Subcutaneous adipose tissue (tissue), 4 donors: ENCODE results near the gene CIDEB. TPM values are rescaled to one million over a fixed set of nuclear protein-coding genes. Genes with fewer than 3 reads are reported as not detected.

Experiments
- total RNA-seq, 4 donors: library from RNA; depleted of rRNA; stranded (reverse); fragments of >200 nt; gene quantifications; one replicate each; pipeline ENCODE4 v1.1.0, GENCODE V29; 2016
- TF ChIP-seq, protein P1 (sequence below): fragments of 450-650 bp; IDR thresholded peaks from one replicate; pipeline ENCODE4 v1.5.1; 2016; ENCODE audit warnings: low read depth, mild to moderate bottlenecking, control low read depth, antibody characterized with exemption, moderate library complexity

CIDEB gene
- total RNA-seq, 4 donors from 2014 or later, result 5.2 to 14.3 (median 10.3) TPM

GRCh38 chr14:24273422-24273998 lies 34.3 kb downstream of the CIDEB start:
- TF ChIP-seq, protein P1, sequence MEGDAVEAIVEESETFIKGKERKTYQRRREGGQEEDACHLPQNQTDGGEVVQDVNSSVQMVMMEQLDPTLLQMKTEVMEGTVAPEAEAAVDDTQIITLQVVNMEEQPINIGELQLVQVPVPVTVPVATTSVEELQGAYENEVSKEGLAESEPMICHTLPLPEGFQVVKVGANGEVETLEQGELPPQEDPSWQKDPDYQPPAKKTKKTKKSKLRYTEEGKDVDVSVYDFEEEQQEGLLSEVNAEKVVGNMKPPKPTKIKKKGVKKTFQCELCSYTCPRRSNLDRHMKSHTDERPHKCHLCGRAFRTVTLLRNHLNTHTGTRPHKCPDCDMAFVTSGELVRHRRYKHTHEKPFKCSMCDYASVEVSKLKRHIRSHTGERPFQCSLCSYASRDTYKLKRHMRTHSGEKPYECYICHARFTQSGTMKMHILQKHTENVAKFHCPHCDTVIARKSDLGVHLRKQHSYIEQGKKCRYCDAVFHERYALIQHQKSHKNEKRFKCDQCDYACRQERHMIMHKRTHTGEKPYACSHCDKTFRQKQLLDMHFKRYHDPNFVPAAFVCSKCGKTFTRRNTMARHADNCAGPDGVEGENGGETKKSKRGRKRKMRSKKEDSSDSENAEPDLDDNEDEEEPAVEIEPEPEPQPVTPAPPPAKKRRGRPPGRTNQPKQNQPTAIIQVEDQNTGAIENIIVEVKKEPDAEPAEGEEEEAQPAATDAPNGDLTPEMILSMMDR, result no peak

DNA sequence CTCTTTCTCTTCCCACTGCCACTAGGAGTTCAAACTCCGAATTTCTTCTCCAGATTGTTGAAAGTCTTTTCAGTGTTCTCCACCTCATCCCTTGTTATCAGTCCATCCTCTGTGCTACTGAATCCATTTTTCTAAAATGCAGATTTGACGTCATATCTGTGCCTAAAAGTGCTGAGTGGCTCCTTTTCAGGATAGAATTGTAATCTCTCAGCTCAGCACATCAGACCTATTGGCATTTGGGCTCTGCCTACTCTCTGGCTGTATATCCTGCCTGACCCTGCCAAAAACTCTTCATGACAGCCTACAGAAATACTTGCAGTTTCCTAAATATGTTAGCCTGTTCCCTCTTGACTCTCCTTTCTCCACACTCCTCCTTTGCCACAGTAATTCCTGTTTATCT lies 35.3 kb downstream of the CIDEB start:
- TF ChIP-seq, protein P1, result no peak

DNA sequence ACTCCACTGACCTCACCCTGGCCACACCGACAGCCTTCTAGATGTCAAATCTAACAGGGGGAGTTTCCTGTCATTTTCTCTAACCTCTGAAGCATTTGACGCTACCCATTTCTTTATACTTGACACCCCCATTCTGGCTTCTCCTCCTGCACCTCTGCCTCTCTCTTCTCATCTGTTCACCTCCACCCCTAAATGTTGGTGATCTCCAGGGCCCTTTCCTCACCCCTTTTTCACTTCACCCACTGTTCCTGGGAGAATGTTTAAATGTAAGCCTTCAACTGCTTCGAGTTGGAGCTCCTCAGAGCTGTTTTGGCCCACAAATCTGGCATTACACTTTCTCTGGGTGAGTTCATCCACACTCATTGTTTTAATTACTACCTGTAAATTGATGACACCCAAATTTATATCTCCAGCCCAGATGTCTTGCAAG lies 35.9 kb downstream of the CIDEB start:
- TF ChIP-seq, protein P1, result no peak

DNA sequence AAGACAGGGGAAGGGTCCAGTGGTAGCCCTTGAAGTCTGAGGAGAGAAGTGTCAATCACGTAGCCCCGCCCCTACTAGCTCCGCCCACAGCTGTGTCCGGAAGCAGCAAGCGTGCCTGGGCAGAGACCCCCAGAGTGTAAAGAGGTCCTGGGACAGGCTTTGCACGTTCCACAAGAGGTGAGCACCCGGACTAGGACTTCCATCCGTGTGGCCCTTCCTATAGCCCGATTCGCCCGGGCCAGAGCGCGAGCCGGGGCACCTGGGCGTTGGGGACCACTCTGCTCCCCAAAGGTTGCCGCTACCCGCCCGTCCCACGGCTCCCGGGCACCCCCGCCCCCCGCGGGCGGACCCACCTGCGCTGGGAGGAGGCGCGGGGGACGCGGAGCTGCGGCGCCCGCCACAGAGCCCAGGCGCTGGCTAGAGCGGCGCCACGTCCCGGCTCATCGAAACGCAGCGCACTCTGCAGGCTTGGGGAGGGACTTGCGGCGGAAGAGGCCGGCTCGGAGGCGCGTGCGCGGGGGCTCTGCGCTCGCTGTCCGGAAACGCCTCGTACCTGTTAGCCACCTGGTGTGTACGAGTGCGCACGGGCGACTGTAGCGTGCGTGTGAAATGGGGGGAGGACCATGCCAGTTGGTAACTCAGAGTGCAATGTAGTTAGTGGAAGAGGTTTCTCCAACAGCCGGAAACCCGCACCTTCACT lies 36.5 kb downstream of the CIDEB start, which contains the start of gene RABGGTA:
RABGGTA (minus strand) TSS at position 464 of the 700 bp plus-strand sequence. CDS start 482 bp downstream, outside the sequence.
- TF ChIP-seq, protein P1, result no peak

DNA sequence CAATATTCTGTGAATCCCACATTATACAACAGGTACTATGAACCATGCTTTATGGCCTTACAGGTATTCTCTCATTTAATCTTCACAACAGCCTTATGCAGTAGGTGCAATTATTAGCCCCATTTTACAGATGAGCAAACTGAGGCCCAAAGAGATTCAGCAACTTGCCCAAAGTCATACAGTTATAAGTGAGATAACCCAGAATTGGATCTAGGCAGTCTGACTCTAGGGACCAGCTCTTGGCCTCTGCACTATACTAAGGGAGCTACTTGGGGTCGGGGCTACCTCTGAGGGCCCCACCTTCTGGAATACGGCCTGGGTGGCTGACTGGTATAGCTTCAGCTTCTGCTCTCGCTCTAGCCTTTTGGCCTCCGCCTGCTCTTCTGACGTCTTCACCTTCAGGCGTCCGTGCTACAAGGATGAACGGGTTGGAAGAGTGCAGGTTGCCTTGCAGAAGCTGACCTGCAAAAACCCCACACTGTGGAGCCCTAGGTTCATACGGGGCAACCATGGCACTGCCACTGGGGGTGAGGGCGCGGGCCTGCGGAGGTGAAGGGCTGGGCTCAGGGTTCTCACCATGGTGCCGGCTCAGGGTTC lies 37.1 kb downstream of the CIDEB start:
- TF ChIP-seq, protein P1, result no peak

GRCh38 chr14:24269910-24270536 lies 37.8 kb downstream of the CIDEB start:
- TF ChIP-seq, protein P1, result no peak

DNA sequence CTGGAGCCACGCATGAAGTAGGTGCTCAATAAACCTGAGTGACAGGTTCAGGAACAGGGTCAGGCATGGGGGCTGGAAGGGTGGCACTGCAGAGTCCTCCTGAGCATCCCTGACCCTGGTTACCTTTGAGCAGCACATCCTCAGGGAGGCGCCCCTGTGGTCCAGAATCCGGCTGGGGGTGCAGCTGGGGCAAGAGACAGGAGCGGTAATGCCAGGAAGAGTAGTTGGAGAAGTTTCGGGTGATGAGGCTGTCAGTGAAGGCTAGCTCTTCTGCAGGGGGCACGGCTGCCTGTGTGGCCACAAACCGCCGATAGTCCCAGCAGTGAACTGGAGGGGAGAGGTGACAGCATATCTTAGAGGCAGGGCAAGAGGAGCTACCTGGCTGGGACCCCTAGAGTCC lies 38.4 kb downstream of the CIDEB start:
- TF ChIP-seq, protein P1, result no peak
